Measurements from ENCODE around the gene QSER1.

GRCh38 chr11:32960553-32961164 is 68.0 kb downstream of the QSER1 start:
- TF ChIP-seq CTCF (conservative IDR thresholded peaks at IDR 0.05; ENCODE audit: low read depth, low read length) = peak; percentile 96
- no peak for TF ChIP-seq EZH2 (IDR thresholded peaks at IDR 0.05; ENCODE audit: borderline replicate concordance, low read depth, low read length, poor library complexity, severe bottlenecking)
